Mesendoderm (in vitro differentiated cells): ENCODE data around the gene KCTD1.

ENCODE experiments used
- DNase-seq: peaks from one replicate; pipeline ENCODE4 v3.0.0; 2013
- H2AK5ac ChIP-seq: 2 replicates; pipeline ENCODE4 v1.6.1; 2013; ENCODE audit warnings: low read length, inconsistent platforms
- H2BK120ac ChIP-seq: 2 replicates; pipeline ENCODE4 v1.6.1; 2013; ENCODE audit warnings: low read depth, mild to moderate bottlenecking, low read length, moderate library complexity, mixed read lengths
- H2BK15ac ChIP-seq: replicated peaks from 2 replicates; pipeline ENCODE4 v1.6.1; 2013; ENCODE audit warnings: low read depth, mild to moderate bottlenecking, moderate library complexity
- H2BK5ac ChIP-seq: 2 replicates; pipeline ENCODE4 v1.6.1; 2013; ENCODE audit warnings: low read length, inconsistent platforms
- H3K18ac ChIP-seq: 2 replicates; pipeline ENCODE4 v1.6.1; 2013; ENCODE audit warnings: mild to moderate bottlenecking, low read length, mixed read lengths
- H3K23ac ChIP-seq: one replicate; pipeline ENCODE4 v1.6.1; 2013; ENCODE audit warnings: low read length
- H3K27ac ChIP-seq: 2 replicates; pipeline ENCODE4 v1.5.1; 2013; ENCODE audit warnings: low read depth, mild to moderate bottlenecking, inconsistent platforms, low read length, moderate library complexity
- H3K27me3 ChIP-seq: 2 replicates; pipeline ENCODE4 v1.6.1; 2013; ENCODE audit warnings: low read length, control low read depth, mild to moderate bottlenecking, inconsistent platforms; ENCODE audit not compliant: insufficient read depth, poor library complexity
- H3K36me3 ChIP-seq: 2 replicates; pipeline ENCODE4 v1.6.1; 2013; ENCODE audit warnings: low read length, inconsistent platforms; ENCODE audit not compliant: control insufficient read depth, insufficient read depth
- H3K4ac ChIP-seq: one replicate; pipeline ENCODE4 v1.6.1; 2013; ENCODE audit warnings: low read depth, mild to moderate bottlenecking, low read length, moderate library complexity
- H3K4me1 ChIP-seq: 2 replicates; pipeline ENCODE4 v1.6.1; 2013; ENCODE audit warnings: low read depth, low read length, inconsistent platforms; ENCODE audit not compliant: control insufficient read depth
- H3K4me2 ChIP-seq: 2 replicates; pipeline ENCODE4 v1.6.1; 2013; ENCODE audit warnings: low read length
- H3K4me3 ChIP-seq: 2 replicates; pipeline ENCODE4 v1.5.1; 2013; ENCODE audit warnings: mild to moderate bottlenecking, low read length
- H3K56ac ChIP-seq: one replicate; pipeline ENCODE4 v1.6.1; 2013; ENCODE audit warnings: low read length
- H3K79me1 ChIP-seq: 2 replicates; pipeline ENCODE4 v1.6.1; 2013; ENCODE audit warnings: low read length, inconsistent platforms
- H3K79me2 ChIP-seq: 2 replicates; pipeline ENCODE4 v1.6.1; 2013; ENCODE audit warnings: mild to moderate bottlenecking, low read length; ENCODE audit not compliant: control insufficient read depth, insufficient read depth
- H3K9ac ChIP-seq: 2 replicates; pipeline ENCODE4 v1.6.1; 2013; ENCODE audit warnings: low read length, inconsistent platforms
- H4K5ac ChIP-seq: one replicate; pipeline ENCODE4 v1.6.1; 2013; ENCODE audit warnings: low read length
- H4K8ac ChIP-seq: one replicate; pipeline ENCODE4 v1.6.1; 2013; ENCODE audit warnings: low read depth, mild to moderate bottlenecking, control low read depth, low read length, moderate library complexity
- WGBS: extraction: QIAGEN DNeasy Blood & Tissue Kit; methylation state at CpG from one replicate; pipeline ENCODE4 v1.1.7; 2013; ENCODE audit warnings: low lambda C conversion rate, missing lambda C conversion rate; ENCODE audit not compliant: insufficient coverage; ENCODE audit errors: extremely low coverage; 5-methylcytosine and 5-hydroxymethylcytosine counted together

KCTD1 gene

DNA sequence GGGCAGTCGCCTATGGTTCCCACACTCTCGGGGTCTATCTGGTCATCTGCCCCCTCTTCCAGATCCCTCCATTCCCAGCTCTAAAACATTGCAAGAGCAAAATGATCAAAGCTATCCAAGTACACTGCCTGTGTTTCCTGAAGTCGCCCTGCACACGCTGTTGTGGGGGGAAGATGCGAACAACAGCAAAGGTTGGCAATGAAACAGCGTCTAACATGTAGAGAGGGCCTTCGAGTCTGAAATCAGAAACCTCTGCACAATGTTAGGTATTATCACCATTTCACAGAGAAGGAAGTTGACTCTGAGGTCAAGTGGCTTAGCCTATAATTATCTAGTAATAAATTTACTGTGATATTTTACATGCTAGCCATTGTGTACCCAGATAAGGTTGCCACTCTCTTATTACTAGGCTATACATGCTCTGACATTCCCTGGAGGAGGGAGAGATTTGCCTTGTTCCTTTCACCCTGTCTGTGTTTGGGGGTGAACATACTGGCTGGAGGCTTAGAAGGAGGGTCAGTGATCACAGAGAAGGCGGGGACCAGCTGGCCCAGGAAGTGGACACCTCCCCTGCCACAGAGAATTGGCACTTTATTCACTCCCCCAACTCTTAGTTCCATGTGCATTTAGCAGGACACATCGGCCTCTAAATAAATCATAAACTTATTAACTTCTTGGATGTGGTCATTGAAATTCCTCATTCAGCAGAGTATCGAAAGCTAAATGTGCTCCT, 36.8 kb downstream of the KCTD1 start:
- H3K56ac ChIP-seq, result no peak overlapping the region
- H3K4me2 ChIP-seq, result no peak overlapping the region
- H3K79me2 ChIP-seq, result no peaks in the 10 kb centered on the region
- H3K27me3 ChIP-seq, result no peaks in the 10 kb centered on the region
- no peak overlapping the region for H2AK5ac ChIP-seq
- no peak overlapping the region for H2BK120ac ChIP-seq
- no peak overlapping the region for H2BK5ac ChIP-seq
- peak overlapping the region; percentile 48 for H3K4ac ChIP-seq
- no peak overlapping the region for H3K4me3 ChIP-seq
- no CpG with 5 or more reads among the region's 10 CpGs for WGBS
- no peak overlapping the region for H3K27ac ChIP-seq
- H3K4me1 ChIP-seq, result peaks cover 9% of the 10 kb centered on the region
- no peak overlapping the region for H4K5ac ChIP-seq
- no peak overlapping the region for H3K9ac ChIP-seq
- H3K36me3 ChIP-seq, result no peaks in the 10 kb centered on the region
- no peak overlapping the region for H4K8ac ChIP-seq
- H3K79me1 ChIP-seq, result no peaks in the 10 kb centered on the region
- no peak overlapping the region for H3K23ac ChIP-seq
- H2BK15ac ChIP-seq, result no peak overlapping the region
- no peak overlapping the region for H3K18ac ChIP-seq
- DNase-seq, result no peak

DNA sequence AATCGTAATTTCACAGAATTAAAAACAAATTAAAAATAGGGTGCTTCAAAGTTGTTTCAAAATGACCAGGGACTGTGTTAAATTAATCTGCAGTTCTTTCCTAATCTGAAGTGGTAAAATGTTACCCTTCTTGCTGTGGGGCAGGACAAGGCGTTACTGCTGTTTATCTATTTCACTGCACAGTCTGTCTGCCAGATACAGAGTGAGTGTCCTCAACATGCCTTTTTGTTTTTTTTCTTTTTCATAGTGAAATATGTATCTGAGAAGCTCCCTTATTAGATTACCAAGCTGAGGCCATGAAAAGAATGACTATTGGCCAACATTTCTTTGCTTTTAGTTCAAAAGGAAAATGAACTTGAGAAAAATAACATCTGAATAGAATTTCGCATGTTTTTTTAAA, 38.0 kb downstream of the KCTD1 start:
- Histone ChIP-seq H3K4me3 (no peak overlapping the region), H3K4ac (no peak overlapping the region), H3K4me1 (peaks cover 3% of the 10 kb centered on the region), H3K18ac (no peak overlapping the region), H3K36me3 (no peaks in the 10 kb centered on the region), H4K5ac (no peak overlapping the region), H3K9ac (no peak overlapping the region), H2BK120ac (no peak overlapping the region), H3K56ac (no peak overlapping the region), H3K27ac (no peak overlapping the region), H2BK5ac (no peak overlapping the region), H3K27me3 (no peaks in the 10 kb centered on the region), H3K79me2 (no peaks in the 10 kb centered on the region), H4K8ac (no peak overlapping the region), H3K4me2 (no peak overlapping the region), H2AK5ac (no peak overlapping the region), H2BK15ac (no peak overlapping the region), H3K79me1 (no peaks in the 10 kb centered on the region), H3K23ac (no peak overlapping the region)
- no CpG with 5 or more reads among the region's 3 CpGs for WGBS
- DNase-seq, result no peak

DNA sequence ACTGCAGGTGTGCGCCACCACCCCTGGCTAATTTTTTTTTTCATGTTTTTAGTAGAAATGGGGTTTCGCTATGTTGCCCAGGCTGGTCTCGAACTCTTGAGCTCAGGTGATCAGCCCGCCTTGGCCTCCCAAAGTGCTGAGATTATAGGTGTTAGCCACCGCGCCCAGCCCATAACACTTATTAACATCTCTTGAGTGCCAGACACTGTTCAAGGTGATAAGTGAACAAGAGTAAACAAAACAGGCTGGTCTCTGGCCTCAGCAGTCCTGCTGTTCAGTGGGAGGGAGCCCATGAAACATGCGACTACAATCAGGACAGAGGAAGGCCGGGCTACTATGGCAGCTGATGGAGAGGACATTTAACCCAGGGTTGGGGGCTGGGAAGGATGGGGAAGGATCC, 42.3 kb downstream of the KCTD1 start:
- no CpG with 5 or more reads among the region's 8 CpGs for WGBS
- H3K36me3 ChIP-seq, result no peaks in the 10 kb centered on the region
- no peak overlapping the region for H3K56ac ChIP-seq
- DNase-seq, result peak; percentile 63
- no peak overlapping the region for H3K18ac ChIP-seq
- no peak overlapping the region for H3K9ac ChIP-seq
- H3K4me3 ChIP-seq, result no peak overlapping the region
- H4K5ac ChIP-seq, result no peak overlapping the region
- H3K79me1 ChIP-seq, result no peaks in the 10 kb centered on the region
- no peak overlapping the region for H4K8ac ChIP-seq
- no peak overlapping the region for H3K23ac ChIP-seq
- no peak overlapping the region for H3K4me2 ChIP-seq
- H3K27ac ChIP-seq, result no peak overlapping the region
- H3K79me2 ChIP-seq, result no peaks in the 10 kb centered on the region
- H2AK5ac ChIP-seq, result no peak overlapping the region
- H2BK5ac ChIP-seq, result no peak overlapping the region
- H3K27me3 ChIP-seq, result no peaks in the 10 kb centered on the region
- no peak overlapping the region for H3K4ac ChIP-seq
- no peak overlapping the region for H2BK120ac ChIP-seq
- H2BK15ac ChIP-seq, result no peak overlapping the region
- H3K4me1 ChIP-seq, result no peaks in the 10 kb centered on the region

DNA sequence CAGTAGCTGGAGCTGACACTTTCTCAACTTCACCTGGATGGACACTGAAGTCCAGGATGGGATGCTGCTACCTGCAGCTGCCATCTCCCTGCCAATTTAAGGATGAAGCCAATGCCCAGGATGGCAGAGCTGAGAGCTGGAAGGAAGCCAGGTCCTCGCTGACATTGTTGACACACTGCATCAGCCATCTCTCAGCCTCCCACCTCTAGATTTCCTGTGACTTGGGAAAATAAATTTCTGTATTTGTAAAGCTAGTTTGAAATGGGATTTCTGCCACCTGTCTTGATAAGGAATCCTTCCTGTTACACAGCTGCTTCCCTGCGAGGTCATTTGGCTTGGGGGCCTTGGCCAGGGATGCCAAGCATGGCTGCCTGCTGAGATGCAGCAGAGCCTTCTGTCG, 43.5 kb downstream of the KCTD1 start:
- Histone ChIP-seq H3K27ac (no peak overlapping the region), H3K23ac (no peak overlapping the region), H3K4me3 (no peak overlapping the region), H3K4me2 (no peak overlapping the region), H4K5ac (no peak overlapping the region), H2BK5ac (no peak overlapping the region), H3K56ac (no peak overlapping the region), H4K8ac (no peak overlapping the region), H3K27me3 (no peaks in the 10 kb centered on the region), H3K4me1 (no peaks in the 10 kb centered on the region), H3K79me1 (no peaks in the 10 kb centered on the region), H2BK15ac (no peak overlapping the region), H3K9ac (no peak overlapping the region), H3K4ac (no peak overlapping the region), H2AK5ac (no peak overlapping the region), H3K36me3 (no peaks in the 10 kb centered on the region), H3K18ac (no peak overlapping the region), H3K79me2 (no peaks in the 10 kb centered on the region), H2BK120ac (no peak overlapping the region)
- no CpG with 5 or more reads among the region's 3 CpGs for WGBS
- DNase-seq, result no peak

DNA sequence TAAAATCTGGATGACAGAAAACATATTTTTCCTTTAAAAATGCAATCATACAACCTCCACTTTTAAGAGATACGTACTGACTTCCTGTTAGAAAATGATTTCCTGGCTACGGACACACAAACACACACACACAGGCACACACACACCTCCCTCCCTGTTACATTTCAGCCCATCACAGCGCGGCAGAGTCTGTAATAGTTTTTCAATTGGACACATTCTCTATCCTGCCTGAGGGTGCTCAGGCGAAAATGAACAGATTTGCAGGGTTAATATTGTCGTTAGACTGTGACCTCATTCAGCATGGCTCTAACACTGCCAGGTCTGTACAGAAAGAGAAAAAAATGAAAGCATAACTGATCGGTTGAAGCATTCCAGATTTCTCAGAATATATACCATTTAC, 45.0 kb downstream of the KCTD1 start:
- H2BK120ac ChIP-seq, result no peak overlapping the region
- no peak overlapping the region for H3K56ac ChIP-seq

DNA sequence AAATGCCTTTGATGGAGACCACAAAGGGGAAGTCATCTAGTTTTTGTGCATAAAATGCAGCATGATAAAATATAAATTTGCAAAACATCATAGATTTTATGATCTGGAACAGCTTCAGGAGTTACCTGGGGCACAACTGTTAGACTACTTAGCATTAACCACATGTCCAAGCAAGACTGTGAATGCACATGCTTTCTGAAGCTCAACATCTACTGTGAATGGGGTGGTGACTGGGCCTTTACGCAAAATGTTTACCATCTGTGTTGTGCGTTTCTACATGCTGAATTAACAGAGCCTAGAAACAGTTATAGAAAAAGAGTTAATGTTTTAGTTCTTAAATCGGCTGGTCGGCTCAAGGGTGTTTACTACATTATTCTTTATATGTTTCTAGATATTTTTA, 45.5 kb downstream of the KCTD1 start:
- Histone ChIP-seq H3K4me2 (no peak overlapping the region), H2AK5ac (no peak overlapping the region), H3K23ac (no peak overlapping the region), H4K8ac (no peak overlapping the region), H2BK120ac (no peak overlapping the region), H3K27ac (no peak overlapping the region), H2BK5ac (no peak overlapping the region), H3K4ac (no peak overlapping the region), H3K79me1 (no peaks in the 10 kb centered on the region), H2BK15ac (no peak overlapping the region), H3K18ac (no peak overlapping the region), H3K4me3 (no peak overlapping the region), H3K4me1 (no peaks in the 10 kb centered on the region), H3K9ac (no peak overlapping the region), H3K36me3 (no peaks in the 10 kb centered on the region), H3K27me3 (no peaks in the 10 kb centered on the region), H3K56ac (no peak overlapping the region), H3K79me2 (no peaks in the 10 kb centered on the region), H4K5ac (no peak overlapping the region)
- WGBS, result no CpG with 5 or more reads among the region's 4 CpGs
- no peak for DNase-seq

More for the DNA sequence above, 45.0 kb downstream of the KCTD1 start:
- no peak overlapping the region for H2BK15ac ChIP-seq
- H3K4me1 ChIP-seq, result no peaks in the 10 kb centered on the region
- H4K5ac ChIP-seq, result no peak overlapping the region
- no peak overlapping the region for H3K4me2 ChIP-seq
- no peak overlapping the region for H3K18ac ChIP-seq
- no peak overlapping the region for H3K9ac ChIP-seq
- no peaks in the 10 kb centered on the region for H3K79me2 ChIP-seq
- no CpG with 5 or more reads among the region's 7 CpGs for WGBS
- no peaks in the 10 kb centered on the region for H3K27me3 ChIP-seq
- H2AK5ac ChIP-seq, result no peak overlapping the region
- DNase-seq, result no peak
- H3K23ac ChIP-seq, result no peak overlapping the region
- no peaks in the 10 kb centered on the region for H3K79me1 ChIP-seq
- H3K27ac ChIP-seq, result no peak overlapping the region
- H2BK5ac ChIP-seq, result no peak overlapping the region
- H4K8ac ChIP-seq, result no peak overlapping the region
- H3K36me3 ChIP-seq, result no peaks in the 10 kb centered on the region
- no peak overlapping the region for H3K4me3 ChIP-seq
- H3K4ac ChIP-seq, result no peak overlapping the region
